ENCODE results near the gene IFNE.

DNA sequence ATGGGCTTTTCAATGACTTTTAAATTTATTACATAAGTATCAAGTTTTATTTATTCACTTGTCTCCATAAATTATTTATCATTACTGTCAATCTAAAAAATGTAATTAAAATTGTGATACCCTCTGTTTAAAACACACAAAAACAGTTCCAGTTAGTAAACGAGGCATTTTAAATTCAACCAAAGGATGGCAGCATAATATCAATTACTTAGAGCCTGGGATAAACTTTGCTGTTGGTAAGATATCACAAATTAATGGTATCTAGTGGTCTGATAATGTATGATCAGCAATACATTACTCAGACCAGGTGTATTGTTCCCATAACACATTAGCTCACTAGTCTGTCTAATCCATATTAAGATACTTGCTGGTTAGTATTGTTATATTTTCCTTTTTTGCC, 9.6 kb upstream of the IFNE start:
- TF ChIP-seq, protein P1, sequence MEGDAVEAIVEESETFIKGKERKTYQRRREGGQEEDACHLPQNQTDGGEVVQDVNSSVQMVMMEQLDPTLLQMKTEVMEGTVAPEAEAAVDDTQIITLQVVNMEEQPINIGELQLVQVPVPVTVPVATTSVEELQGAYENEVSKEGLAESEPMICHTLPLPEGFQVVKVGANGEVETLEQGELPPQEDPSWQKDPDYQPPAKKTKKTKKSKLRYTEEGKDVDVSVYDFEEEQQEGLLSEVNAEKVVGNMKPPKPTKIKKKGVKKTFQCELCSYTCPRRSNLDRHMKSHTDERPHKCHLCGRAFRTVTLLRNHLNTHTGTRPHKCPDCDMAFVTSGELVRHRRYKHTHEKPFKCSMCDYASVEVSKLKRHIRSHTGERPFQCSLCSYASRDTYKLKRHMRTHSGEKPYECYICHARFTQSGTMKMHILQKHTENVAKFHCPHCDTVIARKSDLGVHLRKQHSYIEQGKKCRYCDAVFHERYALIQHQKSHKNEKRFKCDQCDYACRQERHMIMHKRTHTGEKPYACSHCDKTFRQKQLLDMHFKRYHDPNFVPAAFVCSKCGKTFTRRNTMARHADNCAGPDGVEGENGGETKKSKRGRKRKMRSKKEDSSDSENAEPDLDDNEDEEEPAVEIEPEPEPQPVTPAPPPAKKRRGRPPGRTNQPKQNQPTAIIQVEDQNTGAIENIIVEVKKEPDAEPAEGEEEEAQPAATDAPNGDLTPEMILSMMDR (IDR thresholded peaks at IDR 0.05) = peak in 3 of 6 experiments; percentile 20 to 28 (median 25)
- no peak for TF ChIP-seq POLR2A (IDR thresholded peaks at IDR 0.05)
